GM18517 (cell line): ENCODE data around the gene KLRF1.

Experiments used
- ATAC-seq: cut with Tn5 transposase; IDR thresholded peaks from one replicate; pipeline ENCODE4 v1.9.1; 2021; ENCODE audit warnings: mild to moderate bottlenecking, moderate library complexity; ENCODE audit not compliant: unreplicated experiment

The KLRF1 gene

DNA sequence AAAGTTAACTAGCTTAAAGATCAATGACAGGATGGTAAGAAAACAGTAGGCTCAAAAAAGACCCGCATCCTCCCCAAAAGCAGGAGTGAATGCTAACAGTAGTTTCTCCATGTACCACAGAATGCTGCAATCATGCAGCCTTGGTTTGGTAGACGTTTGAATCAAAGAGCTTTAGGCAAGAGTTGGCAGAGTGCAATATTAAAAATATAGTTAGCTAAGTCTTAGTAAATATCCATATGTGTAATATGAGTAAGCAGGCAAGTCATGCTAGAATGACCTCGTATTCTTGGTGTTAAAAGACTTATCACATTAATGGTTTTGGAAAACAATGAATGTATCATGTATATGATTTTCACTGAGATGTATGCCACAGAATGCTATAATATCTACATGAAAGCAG is 18.8 kb upstream of the KLRF1 start:
- no peak for ATAC-seq

DNA sequence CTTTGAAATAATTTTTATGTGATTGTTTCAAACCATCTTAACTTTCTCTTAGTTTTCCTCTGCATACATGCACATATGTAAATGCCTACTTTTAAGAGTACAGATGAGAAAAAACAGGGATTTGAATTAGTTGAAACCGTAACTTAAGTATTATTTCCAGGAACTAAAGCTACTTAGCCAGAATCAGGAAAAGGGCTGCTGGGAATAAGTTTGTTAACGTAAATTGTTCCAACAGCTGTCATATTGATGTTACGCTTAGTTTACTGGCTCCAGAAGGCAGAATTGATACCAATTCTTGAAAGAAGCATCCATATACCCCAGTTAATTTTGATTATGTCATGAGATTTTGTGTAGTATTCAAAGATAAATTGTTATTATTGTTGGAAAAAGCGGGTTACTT is 17.9 kb upstream of the KLRF1 start:
- no peak for ATAC-seq

DNA sequence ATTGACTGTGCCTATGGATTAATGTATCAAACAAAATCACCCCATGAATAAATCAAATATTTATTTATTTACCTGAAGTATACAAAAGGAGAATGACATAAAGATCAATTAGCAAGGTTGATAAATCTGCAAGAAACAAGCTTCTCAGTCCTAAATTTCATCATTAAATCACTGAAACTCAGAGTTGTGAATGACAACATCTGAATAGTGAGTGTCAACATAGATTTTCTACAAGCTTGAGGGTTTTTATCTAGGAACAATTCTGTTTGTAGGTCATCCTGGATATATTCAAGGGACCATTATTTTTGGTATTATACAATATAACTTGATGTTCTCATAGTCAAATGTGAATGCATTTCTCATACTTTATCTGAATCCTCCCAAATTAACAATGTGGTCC is 17.4 kb upstream of the KLRF1 start:
- no peak for ATAC-seq

DNA sequence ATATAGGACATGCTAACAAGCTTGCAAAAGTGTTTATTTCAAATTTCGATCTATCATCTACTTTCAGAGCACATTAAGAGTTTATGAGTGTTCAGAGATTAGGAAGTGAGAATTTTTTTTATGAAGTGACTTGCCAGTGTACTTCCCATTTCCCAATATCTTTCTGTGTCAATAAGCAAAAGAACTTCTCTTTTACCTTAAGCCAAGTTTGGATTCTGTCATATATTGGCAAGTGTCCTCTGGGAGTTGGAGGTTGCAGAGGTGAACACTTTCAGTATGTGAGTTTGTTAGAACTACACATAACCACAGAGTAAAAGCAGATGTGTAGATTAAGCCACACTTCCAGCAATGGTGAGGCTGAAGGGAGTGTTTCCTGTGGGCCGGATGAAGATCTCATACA is 16.6 kb upstream of the KLRF1 start:
- ATAC-seq: no peak

DNA sequence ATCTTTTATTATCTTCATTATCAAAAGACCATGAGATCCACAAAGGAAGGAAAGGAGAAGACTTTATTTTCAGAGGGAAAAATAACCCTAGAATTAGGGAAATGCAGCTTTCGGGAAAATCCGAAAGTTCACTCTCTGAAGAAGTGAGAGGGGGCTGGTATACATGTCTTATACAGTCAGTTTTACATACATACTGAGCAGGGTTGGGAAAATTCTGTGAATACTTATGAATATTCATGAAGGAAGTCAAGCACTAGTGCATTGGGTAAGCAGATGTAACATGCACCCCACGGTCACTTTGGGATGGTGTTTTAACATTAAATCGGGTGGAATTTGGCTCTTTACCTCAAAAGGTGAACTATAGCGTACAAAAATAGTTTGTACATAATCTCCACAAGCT is 15.7 kb upstream of the KLRF1 start:
- no peak for ATAC-seq

DNA sequence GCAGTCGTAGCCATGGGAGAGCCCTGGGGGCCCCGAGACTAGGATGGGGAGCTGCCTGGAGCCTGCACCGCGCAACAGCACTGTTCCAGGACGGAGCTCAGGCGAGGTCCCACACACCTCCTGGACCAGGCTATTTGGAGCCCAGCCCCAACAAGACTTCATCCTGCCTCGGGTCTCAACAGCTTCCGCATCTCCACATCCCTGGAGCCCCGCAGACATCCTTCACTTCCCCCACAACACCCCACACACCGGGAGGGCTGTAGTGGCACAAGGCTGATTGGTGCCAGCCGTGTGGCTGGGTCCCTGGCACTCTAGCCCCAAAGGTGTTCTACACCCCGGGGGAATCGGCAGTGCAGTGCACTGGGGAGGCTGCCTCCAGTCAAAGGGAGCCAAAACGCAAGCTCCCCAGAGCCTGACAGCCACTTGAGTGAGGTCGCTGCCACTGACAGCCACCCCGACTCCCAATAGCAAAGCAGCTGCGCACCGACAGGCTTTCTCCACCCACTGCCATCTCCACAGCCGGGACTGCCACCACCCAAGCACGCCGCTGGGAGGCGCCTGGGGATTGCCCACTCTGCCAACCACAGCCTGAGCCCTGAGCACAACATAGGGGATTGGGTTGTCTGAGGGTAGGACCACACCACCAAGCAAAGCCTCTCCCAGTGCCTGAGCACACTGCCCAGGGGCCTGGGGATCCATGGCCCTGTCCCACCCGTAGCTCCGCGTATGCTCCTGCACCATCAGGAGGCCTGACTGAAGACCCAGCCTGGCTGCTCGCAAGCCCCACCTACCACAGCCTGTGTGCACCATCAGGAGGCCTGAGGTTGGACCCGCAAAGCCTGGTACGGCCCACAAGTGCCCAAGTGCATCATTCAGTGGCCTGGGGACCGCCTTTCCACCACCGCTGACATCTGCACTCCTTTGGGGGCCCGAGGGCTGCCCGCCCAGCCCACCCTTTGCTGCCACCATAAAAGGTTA is 13.2 kb upstream of the KLRF1 start:
- ATAC-seq: peak; percentile 92

DNA sequence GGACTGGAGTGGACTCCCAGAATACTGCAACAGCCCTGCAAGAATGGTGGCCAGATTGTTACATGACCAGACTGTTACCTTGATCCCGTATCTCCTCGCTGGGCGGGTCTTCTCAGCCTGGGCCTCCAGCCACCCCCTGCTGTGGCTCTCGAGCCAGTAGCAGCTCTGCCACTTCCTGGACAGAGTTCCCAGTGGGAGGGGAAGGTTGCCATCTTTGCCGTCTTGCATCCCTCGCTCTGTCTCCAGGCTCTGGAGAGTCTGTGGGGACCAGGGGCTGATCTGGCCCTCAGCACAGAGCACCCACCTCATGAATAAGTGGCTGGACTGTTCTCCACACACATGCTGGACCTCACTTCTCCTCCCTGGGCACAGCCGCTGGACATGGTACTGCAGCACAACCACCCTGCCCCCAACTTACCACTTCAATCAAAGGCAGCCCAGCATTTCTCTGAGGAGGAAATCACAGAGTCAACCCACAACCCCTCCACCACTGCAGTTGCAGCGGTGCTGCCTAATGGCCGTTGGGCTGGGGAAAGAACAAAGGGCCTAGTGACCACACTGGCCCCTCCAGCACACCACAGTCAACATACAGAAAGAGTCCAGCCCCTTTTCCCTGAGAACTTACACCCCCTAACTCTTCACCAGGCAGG is 6.9 kb upstream of the KLRF1 start:
- no peak for ATAC-seq

DNA sequence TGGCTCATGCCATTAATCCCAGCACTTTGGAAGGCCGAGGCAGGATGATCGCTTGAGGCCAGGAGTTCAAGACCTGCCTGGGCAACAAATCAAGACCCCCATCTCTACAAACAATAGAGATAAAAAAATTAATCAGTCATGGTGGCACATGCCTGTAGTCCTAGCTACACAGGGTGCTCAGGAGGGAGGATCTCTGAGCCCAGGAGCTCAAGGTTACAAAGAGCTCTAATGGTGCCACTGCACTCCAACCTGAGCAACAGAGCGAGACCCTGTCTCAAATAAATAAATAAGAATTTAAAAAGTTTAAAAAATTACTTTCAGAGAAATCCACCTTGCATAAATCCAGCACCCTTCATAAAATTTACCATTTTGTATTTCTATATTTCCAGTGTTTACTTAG is 2.2 kb downstream of the KLRF1 start:
- no peak for ATAC-seq

DNA sequence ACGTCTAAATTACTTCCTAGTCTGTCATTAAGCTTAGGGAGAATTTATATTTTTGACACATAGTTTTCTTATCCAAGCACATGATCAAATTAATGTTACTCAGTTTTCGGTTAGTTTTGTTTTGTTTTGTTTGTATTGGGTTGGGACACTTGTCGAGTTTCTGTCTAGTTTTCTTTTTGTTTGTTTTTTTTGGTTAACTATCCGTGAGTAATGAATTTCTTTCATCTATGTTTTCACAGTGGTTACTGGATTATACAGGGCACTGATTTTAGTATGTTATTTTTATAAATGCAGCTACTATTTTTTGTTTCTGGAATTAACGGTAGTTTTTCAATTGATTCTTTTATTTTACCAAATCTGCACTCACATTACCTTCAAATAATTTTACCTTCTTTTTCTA is 2.7 kb downstream of the KLRF1 start:
- no peak for ATAC-seq

DNA sequence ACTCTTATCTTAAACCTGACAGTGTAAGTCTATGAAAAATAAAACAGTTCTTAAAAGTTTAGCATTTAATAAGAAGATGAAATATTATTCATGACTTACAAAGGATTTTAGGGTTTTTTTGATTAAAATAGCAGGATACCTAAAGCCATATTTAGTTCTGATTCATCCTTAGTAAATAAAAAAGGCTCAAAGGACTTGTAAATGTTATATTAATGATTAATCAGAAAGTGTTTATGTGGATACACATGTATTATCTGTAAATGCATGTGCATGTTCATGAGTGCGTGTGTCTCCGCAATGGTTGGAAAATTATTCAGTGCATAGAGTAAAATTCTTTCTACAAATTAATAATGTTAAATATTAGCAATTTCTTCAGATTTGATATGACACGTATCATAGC is 4.4 kb downstream of the KLRF1 start:
- no peak for ATAC-seq

DNA sequence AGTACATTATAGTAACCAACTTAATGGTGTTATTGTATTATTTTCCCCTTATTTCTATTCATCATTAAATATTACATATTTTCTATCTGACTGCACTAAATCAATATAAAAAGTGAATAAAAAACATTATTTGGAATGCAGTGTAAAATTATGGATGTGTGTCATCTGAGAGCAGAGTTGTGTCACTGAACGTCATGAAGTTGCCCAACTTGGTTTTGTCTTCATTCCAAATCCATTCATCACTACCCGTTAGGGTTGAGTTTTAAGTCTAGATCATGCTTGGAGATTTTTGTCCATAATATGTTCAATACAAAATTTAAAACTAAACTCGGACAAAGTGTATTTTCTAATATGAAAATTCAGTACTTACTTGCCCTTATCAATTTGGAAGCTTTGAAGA is 16.1 kb downstream of the KLRF1 start:
- ATAC-seq: no peak

DNA sequence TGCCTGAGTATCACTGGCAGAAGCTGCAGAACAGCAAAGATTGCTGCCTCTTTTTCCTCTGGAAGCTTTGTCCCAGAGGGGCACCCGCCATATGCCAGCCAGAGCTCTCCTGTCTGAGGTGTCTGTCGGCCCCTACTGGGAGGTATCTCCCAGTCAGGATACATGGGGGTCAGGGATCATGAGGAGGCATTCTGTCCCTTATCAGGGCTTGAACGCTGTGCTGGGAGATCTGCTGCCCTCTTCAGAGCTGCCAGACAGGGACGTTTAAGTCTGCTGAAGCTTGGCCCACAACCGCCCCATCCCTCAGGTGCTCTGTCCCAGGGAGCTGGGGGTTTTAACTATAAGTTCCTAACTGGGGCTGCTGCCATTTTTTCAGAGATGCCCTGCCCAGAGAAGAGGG is 21.6 kb downstream of the KLRF1 start:
- no peak for ATAC-seq

DNA sequence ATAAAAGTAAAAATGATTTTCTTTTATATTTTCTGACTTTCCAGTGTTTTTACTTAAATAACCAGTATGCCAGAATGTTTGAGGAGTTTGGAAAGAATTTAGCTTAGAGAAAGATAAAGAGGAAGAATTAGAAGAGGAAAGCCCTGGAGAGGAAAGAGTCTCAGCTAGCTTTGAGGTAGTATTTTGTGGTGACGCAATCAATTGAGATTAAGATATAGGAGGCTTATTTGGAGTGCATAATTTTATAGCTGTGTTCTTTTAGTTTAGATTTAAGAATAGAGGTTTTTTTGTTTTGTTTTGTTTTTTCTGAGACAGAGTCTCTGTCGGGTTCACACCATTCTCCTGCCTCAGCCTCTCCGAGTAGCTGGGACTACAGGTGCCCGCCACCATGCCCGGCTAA is 23.8 kb downstream of the KLRF1 start:
- ATAC-seq: no peak

DNA sequence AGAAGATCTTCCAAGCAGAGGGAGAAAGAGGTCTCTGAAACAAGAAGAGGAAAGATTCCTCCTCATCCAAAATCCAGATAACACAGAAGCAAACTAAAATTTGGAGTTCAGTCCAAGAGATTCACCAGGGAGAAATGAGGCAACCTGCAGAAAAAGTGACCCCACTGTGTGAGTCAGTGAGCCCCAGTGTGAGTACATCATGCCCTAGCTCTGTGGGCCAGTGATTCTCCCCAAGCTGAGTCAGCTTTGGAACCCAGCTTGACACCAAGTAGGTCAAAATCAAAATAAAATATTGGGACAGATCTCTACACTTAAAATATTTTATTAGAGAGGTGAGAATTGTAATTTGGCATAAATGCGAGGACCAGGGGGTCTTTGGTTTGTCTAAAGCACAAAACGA is 24.6 kb downstream of the KLRF1 start:
- no peak for ATAC-seq

DNA sequence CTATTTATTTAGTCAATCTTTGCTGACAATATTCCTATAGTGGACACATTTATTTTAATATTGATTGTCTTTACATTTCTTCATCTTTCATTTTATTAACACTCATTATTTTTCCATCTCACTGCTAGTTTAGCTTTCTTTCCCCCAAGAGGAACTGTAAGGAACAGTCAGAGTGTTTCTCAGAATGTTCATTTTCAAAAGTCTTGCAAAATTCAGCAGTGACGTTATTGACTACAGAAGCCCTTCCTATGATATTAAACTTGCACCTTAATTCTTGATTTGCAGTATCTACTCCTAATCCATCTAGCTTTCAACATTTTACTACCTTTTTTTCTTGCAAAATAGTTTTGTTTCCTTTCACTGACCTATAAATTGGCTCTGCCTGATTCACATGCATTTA is 28.9 kb downstream of the KLRF1 start:
- ATAC-seq: no peak

DNA sequence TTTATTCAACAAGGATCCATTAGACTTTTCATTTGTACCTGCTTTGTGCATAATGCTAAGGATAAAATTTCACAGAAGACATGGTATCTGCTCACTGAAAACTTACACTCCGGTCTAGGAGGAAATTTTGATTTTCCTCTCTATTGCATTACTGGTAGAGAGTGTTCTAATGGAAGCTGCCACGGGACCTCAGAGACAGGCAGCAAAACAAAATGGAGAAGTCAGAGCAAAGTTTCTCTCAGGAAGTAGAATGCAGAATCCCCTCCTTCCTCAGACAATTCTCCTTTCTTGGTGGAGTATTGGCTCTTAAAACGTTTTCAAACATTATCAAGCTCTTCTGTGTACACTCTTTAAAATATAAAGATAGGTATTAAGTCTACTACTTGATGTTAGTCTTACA is 29.6 kb downstream of the KLRF1 start:
- ATAC-seq: no peak

DNA sequence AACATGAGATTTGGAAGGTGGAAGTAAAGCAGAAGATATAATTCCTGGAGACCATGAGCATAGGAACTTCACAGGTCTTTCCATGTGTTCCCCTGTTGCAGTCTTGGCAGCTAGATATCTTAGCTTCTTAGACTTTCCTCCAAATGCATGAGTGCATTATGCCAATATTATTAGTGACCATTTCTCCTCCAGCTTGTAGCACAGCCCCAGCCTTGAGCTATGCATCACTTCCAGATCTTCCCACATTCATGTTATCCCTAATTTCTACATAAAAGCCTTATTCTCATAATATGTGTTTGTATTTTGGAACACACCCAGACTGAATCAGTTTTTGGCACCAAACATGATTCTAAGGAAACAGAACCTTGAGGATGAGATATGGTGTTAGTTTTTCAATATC is 30.9 kb downstream of the KLRF1 start:
- no peak for ATAC-seq

DNA sequence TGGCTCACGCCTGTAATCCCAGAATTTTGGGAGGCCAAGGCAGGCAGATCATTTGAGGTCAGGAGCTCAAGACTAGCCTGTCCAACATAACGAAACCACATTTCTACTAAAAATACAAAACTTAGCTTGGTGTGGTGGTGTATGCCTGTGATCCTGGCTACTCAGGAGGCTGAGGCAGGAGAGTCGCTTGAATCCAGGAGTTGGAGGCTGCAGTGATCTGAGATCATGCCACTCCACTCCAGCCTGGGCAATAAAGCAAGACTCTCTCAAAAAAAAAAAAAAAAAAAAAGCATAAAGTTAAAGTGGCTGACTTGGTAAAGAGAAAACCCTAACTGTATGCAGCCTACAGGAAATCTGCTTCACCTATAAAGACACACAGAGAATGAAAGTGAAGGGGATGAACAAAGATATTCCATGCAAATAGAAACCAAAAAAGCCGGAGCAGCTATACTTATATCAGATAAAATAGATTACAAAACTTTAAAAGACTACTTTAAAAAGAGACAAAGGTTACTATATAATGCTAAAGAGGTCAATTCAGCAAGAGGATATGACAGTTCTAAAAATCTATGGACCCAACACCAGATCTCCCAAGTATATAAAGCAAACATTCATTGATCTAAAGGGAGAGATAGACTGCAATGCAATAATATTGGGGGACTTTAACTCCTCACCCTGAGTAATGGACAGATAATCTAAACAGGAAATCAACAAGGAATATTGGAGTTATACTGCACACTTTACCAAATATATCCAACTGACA is 37.8 kb downstream of the KLRF1 start:
- ATAC-seq: no peak

DNA sequence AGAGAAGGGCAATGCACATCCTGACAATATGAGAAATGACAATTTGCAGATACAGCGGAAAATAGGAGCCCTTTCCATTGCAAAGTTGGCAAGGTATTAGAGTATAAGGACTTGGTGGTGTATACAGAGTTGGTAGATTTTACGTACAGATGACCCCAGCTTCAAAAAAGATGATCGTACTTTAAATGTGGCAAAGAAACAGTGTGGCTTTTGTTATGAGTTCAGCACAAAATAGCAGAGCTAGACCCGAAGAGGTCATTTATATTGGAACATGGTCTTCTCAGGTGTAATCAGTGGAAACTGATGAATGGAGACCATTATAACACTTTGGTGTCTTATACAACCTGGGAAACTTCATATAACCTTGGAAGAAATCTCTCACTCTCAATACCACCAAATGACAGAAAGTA is 39.6 kb downstream of the KLRF1 start:
- ATAC-seq: no peak

DNA sequence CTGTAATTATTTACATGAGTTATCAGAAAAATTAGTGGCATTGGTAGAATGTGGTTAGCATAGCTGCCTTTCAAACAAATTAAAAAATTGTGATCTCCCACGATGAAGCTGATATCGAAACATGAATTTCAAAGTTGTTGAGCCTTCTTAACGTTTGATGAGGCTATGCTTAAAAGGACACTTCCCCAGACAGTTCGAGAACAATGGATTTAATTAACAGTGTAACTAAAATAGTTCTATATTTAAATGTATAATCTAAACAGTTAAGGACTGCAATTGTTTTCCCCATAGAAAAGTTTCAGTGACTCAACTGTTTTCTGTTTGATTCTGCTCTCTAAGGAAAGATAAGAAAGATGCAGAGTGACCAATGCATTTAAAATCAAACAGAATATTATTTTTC is 40.2 kb downstream of the KLRF1 start:
- no peak for ATAC-seq

DNA sequence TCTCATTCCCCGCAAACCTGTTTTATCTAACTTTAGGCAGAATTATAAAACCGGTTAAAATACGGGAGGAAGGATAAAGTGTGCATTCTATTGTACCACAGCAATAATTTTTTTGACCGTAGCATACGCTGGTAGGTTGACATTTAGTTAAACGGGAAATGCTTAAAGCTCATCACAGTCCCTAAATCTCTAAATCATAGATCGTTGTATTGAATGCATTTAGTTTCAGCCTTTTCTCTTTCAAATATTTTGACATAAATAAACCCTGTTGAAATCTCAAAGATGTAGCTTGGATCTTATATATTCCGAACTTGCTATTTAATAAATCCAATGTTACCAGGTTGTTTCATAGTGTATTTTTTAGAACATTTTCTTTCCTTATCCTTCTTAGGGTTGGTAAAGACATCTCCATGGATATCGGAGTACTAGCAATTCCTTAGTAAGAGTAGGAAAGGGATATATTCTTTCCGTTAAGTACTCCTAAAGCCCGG is 41.1 kb downstream of the KLRF1 start:
- no peak for ATAC-seq

DNA sequence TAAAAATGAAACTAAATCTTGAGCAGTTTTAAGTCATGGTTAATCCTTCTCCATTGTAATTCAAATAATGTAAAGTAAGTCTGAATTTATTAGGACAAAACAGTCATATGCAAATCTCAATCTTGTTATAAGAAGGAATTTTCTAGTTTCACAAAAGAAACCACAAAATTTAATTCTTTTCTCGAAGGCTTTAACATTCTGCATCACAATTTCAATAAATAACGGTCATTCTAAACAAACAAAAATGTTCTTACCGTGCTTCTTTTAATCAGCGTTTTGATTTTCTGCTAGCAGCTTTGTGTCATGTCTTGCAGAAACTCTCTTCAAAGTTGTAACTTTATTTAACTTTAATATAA is 41.6 kb downstream of the KLRF1 start:
- no peak for ATAC-seq
